ENCODE results near the gene LRRK1.

LRRK1 gene

DNA sequence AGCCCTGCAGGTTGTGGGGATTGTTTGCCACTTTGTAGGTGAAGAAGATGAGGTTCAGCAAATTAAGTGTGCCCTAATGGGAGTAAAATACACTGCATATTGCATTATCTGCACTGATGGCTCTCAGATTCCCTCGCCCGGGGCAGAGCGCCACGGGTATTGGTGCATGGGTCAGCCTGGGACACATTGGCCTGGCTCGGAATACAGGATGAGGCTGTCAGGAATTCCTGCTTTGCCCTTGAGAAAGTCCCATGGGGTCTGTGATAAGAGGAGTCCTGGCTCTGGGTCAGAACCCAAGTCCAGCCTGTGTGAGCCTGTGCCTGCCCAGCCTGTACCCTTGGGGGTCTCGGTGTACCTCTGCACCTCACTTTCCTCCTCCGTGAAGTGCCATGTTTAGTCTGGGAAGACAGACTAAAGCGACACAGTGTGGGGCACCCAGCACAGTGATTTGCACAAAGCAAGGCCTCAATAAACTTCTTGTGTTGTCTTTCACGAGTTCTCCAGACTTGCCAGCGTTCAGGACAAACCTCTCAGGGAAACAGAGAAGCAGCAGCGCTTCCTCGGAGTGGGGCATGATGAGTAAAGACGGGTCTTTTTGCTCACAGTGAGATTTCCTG lies 107.6 kb downstream of the LRRK1 start:
- DNase-seq = no peak

DNA sequence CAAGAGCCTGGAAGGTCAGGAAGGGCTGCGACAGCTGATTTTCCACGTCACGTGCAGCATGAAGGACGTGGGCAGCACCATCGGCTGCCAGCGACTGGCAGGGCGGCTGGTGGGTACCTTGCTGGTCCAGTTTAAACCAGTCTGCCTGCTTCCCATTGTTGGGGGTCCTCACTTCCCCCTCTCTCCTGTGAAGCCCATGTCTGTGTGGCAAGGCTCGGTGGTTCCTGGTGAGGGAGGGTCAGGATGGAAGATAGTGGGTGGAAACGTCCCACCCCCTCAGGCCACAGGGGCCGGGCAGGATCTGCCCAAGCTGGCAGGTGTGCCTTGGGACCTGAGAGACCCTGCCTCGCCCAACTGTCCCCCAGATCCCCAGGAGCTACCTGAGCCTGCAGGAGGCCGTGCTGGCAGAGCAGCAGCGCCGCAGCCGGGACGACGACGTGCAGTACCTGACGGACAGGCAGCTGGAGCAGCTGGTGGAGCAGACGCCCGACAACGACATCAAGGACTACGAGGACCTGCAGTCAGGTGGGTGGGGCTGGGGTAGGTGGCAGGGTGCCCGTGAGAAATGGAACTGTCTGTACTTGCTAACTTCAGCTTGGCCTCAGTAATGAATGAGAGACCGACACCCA lies 108.2 kb downstream of the LRRK1 start:
- DNase-seq = no peak

DNA sequence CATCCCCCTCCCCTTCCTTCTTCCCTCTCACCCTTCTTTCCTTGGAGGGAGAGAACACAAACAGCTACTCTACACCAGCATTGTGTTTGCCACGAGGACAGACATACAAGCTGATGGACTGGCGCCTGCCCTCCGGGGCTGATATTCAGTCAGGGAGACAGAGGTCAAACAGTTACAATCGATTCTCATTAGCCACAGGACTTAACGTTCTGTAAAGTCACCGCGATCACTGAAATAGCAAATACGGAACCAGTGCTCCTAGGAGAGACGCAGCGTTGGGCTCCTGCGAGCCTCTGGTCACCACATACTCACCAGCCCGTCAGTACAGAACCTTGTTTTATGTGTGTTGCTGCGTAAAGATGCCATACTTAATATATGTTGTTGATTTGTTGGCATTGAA lies 108.8 kb downstream of the LRRK1 start:
- no peak for DNase-seq

DNA sequence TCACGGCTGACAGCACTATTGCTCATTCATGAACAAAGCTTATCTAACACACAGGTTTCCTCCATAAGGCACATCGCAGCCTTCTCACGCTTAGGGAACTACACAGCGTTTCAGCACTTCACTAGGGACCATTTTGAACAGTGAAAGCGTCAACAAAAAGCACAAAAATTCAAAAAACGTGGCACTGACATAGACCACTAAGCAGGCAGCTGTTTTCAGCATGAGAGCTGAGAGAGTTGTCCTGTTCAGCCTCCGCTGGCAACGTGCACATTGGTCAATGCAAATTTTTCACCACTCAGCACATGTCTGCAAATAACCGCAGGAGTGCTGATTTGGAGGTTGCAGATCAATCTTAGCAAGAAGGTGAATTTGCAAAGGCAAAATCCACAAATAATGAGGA lies 109.2 kb downstream of the LRRK1 start:
- DNase-seq = no peak

DNA sequence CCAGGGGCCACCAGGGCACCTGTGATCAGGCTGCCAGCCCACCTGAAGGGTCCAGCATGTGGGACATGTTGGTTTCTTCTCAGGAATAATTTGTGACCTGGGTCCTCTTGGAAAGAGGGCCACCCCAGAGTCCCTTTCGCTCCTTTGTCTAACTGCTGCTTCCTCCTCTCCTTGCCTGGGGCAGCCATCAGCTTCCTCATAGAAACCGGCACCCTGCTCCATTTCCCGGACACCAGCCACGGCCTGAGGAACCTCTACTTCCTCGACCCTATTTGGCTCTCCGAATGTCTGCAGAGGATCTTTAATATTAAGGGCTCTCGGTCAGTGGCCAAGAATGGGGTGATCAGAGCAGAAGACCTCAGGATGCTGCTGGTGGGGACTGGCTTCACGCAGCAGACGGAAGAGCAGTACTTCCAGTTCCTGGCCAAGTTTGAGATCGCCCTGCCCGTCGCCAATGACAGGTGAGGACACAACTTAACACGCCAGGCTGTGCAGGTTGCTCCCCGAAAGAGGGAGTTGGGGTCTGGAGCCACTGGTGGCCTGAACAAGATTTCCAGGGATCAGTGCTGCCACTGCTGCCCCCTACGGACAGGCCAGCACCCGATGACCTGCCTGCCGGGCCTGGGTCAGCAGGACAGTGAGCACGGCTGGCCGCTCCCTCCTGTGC lies 109.7 kb downstream of the LRRK1 start:
- no peak for DNase-seq

DNA sequence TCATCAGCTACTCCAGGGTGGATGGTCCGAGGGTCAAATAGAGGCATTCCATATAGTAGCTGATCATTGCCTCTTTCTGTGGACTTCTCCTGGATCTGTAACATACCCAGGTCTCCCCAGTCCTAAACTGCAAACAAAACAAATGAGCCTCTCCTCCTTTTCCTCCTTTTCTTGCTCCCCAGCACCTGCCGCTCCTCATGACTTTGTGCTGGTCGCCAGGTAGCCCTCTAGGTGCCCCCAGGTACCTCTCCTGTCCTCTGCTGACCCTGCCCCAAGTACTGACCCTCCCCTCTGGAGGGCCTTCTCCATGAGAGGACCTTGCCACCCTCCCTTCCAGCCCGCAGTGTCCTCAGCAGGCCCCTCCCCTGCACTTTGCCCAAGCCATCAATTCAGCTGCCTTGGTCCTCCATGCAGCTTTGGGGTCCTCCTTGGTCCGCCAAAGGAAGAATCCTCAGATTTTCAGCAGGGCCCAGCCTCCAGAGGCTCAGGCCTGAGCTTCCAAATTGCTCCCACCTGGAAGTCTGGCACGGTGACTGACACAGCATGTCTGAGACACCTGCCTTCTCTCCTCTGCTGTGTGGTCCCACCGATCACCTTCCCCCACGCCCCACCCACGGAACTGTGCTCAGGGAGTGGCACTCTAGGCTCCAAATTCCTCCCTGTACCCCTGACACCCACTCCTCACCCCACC lies 111.0 kb downstream of the LRRK1 start:
- DNase-seq = no peak

DNA sequence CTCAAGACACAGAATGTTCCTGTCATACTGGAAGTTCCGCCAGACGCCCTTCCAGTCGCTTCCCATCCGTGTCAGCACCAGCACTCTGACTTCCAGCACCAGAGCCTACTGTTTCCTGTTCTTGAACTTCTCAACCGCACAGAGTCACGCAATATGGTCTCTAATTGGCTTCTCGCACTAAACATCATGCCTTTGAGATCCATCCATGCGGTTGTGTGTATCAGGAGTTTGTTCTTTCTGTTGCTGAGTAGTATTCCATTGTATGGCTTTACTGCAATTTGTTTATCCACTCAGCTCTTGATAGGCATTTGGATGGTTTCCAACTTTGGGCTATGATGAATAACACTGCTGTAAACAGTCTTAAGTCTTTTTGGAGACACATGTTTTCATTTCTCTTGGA lies 112.1 kb downstream of the LRRK1 start:
- DNase-seq = no peak

DNA sequence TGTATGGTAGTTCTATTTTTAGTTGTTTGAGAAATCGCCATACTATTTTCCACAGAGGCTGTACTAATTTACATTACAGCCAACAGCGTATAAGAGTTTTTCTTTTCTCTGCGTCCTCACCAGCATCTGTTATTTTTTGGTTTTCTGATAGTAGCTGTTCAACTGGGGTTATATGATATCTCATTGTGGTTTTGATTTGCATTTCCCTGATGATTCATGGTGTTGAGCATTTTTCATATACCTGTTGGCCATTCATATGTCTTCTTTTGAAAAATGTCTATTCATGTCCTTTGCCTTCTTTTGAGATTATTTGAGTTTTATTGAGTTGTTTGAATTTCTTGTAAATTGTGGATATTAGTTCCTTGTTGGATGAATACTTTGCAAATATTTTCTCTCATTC lies 114.6 kb downstream of the LRRK1 start:
- DNase-seq = no peak

DNA sequence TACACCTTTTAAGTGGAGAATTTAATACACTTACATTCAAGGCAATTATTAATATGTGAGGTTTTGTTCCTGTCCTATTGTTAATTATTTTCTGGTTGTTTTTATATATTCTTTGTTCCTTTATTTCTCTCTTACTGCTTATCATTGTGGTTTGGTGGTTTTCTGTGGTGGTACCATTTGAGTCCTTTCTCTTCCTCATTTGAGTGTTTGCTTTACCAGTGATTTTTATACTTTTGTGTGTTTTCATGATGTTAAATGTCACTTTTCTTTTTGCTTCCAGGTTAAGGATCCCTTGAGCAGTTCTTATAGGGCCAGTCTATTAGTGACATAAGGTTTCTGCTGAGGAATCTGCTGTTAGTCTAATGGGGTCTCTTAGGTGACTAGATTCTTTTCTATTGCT lies 116.5 kb downstream of the LRRK1 start:
- no peak for DNase-seq

DNA sequence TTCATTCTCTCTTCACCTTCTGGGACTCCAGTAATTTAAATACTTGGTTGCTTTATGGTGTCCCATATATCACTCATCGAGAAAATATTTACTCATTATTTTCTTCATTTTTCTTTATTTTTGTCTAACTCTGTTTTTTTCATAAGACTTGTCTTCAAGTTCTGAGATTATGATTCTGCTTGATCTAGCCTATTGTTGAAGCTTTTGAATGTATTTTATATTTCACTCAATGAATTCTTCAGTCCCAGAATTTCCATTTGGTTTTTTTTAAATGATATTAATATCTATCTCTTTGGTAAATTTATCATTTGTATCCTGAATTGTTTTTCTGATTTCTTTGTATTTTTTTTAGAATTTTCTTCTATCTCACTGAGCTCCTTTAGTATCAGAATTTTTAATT lies 117.0 kb downstream of the LRRK1 start:
- no peak for DNase-seq

DNA sequence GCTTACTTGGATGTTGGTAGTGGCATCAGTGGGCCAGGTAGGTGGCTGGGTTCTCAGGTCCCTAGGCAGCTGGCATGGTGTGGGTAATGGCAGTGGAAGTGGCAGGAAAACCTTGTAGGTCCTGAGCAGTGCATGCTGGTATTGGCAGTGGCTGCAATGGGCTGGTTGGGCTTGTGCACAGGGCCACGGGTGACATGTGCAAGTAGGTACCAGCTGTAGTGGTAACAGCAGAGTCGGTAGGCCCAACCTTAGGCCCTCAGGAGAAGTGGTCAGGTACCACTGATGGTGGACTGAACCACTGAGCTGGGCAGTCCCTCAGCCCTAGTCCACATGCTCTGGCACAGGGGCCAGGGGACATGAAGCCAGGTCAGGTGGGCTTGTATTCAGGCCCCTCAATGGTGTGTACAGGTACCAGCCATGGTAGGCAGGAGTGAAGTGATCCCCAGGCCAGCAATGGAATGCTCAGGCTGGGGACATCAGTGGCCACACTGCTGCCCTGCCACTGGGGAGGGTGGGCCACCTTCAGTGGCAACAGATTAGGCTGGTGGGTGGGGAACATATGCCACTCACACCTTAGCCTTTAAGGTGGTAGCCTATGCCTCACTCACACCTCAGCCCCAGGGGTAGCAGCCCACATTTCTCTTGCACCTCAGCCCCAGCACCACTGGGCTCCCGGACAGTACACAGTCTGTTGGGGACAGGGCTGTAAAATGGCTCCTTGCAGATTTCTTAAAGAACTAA lies 118.1 kb downstream of the LRRK1 start:
- no peak for DNase-seq

DNA sequence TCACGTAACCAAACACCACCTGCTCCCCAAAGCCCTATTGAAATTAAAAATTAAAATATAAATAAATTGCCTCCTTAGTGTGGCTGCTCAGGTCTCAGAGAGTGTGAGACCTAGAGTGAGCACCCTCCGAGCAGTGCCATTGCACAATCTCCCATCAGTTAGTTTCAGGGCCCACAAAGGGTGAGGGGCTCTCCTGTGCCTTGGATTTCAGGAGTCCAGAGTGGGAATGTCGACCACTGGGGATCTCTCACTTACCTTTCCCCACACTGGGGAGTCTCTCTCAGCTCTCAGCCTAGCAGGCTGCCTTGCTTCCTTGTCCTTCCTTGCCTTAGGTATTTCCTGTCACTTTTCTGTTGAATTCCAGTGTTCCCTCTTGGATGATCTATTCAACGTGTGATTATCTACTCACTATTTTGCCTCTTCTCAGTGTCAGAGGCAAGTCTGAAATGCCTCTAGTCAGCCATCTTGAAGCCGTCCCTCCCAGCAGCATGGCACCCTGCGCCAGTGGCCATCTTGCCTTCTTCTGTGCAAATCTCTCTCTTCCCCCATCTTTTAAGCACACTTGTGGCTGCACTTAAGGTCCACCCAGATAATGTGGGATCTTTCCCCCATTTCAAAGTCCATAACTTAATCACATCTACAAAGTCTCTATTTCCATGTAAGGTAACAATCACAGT lies 119.3 kb downstream of the LRRK1 start:
- DNase-seq = no peak

DNA sequence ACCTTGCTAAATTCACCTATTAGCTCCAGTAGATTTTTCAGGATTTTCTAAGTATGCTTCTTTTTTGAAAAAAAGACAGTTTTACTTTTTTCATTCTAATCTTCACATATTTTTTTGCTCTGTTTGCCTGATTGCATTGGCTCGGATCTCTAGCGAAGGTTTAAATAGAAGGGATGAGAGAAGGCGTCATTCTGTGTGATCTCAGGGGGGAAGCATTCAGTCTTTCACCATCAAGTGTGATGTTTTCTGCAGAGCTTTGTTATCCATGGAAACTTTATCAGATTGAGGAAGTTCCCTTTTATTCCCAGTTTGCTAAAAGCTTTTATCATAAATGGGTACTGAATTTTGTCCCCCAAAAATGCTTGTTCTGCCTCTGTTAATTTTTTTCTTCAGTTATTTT lies 120.3 kb downstream of the LRRK1 start:
- no peak for DNase-seq

DNA sequence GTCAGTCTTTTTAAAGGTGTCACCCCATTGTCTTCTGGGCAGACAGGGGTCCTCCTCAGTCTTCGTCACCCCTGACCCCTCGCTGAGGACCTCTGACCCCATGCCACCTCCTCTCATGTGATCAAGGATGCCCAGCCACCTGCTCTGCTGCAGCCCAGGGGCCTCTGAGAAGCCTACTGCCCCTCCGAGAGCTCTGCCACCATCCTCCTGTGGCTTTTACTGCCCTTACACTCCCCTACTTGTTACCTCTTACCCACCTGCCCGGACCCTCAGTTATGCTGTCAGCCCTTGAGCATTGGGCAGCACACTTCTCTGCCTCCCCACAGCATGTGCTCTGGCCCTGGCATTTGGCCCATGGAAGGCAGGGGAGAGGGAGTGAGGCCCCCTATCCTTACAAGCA lies 123.2 kb downstream of the LRRK1 start:
- no peak for DNase-seq

DNA sequence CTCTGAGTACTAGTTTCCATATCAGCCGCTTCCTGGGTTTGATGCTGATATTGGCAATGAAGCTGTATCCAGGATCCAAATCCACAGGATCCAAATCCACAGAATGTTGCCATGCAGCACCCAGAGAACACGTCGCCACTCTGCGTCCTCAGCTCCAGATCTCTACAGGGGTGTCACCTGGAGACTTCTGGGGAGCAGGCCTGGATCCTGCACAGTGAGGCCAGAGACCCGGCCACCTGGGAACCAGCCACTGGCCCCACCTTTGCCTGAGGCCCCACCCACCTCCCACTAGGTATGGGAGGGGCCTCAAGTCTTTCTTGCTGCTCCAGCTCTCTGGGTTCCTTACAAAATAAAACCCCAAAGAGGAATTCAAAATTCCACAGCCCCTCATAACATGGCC lies 123.9 kb downstream of the LRRK1 start:
- no peak for DNase-seq

DNA sequence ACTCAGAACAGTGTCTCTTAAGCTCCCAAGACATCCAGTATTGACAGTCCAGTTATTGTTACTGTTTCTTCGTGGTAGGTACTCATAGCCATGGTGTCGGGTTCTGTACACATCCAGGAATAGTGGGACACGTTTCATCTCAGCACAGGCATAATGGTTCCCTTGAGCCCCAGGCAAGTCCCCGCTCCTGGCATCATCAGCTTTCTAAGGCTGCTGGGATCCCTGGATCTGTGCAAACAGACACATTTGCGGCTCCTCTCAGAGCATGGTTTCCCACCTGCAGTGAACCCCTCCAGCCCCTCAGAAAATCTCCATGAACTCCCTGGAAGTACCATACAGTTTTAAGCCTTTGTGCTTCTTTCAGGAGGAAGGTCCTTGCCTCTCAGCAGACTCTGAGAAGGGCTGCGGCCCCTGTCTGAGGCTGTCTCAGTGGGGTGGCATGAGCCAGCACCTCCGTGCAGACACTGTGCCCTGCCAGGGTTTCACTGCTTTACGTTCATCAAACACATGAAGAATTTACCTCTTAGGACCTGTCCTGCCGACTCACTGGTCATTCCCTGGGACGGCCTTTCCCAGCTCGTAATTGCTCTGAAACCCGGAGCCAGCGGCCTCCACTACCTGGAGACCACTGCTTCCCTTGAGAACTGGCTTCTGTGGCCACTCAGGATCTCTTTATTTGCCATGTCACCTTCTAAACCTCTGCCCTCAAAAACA lies 124.9 kb downstream of the LRRK1 start:
- no peak for DNase-seq

DNA sequence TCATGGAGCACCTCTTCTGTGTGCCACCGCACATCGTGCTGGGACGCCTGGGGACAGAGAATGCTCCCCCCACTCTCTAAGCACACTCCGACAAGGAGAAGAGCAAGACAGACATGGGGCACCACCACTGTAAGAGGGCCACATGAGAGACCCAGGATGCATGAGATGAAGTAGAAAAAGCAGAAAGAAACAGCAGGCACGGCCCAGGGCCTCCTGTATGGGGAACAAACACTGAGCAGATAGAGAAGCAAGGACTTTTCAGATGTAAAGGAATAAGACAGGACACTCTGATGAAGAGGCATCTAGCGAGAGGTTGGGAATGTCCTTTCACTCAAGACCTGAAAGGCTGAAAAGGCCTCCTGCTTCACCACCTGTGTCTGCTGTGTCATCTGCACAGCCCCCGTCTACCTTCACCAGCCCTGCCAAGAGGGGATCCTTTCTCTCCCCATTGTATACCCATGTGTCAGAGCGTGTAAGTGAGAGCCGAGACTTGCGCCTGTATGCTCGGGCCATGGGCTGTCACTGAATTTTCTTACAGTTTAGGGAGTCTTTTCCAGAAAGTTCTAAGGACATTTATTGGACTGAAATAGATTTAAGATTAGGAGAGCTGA lies 125.6 kb downstream of the LRRK1 start:
- DNase-seq = no peak

DNA sequence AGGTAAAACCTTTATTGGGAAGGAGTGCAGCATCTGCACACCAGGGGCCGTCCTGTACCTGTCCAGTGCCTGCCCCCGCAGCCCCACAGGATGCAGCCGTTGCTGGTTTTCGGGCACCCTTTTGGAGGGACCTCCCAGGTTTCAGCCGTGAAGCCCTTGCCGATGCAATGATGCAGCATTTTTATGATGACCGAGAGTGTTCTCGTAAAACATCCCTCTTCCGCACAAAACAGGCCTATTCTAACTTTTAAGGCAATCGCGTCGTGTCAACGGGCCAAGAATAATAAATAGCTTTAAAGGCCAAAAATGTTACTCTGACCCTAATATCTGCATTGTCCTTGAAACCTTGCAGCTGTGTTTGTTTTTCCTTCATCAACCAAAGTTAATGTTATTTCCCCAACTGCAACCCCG lies 126.1 kb downstream of the LRRK1 start:
- no peak for DNase-seq

DNA sequence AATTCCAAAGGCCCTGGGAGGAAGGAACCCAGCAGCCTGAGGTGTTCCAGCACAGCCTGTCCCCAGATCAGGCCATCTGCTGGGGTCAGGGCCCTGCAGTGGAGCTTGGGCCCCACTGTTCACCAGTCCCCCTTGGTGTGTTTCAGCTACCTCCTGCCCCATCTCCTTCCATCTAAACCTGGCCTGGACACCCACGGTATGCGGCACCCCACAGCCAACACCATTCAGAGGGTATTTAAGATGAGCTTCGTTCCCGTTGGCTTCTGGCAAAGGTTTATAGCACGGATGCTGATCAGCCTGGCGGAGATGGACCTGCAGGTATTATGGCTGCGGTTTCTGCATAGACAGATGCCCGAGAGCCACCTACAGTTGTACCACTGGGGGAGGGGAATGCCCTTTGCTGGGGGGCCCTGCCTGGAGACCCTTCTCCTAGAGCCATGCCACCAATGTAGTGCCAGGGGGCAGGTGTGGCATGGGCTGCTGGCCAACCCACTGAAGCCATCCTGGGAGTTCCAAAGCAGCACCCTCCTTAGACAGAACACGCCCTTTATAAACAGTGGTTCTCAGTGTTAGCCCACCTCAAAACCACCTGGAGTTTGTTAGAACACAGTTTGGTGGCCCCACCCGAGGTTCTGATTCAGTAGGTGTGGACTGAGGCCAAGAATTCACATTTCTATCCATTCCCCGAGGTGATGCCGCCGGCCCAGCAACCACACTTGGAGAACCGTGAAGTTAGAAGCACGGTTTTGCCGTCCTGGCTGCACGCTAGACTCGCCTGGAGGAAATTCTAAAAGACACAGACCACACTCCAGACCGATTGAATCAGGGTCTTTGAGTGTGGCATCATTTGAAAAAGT lies 126.9 kb downstream of the LRRK1 start:
- DNase-seq = no peak

DNA sequence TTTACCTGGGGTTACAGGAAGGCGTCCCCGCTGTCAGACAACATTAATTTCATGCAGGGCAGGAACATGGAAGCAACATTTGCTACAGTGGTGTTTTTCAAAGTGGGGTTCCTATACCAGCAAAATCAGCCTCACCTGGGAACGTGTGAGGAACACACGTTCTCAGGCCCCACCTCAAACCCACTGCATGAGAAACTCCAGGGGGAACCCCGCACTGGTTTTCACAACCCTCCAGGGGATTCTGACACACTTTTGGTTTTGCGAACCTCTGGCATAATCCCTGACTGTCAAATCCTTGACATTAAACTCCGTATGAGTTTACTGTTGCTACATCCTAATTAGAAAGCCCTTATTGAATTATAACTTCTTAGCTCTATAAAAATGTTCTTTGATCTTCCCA lies 127.7 kb downstream of the LRRK1 start:
- no peak for DNase-seq

Measured in activated naive CD4-positive, alpha-beta T cell treated with anti-CD3 and anti-CD28 coated beads, Interleukin-2, amount 50 U/mL, for 16 hours (primary cell).